HAP-1 (cell line): ENCODE results near the gene STK17B.

Experiments used
- DNase-seq, 2 experiments: peaks; one replicate each; pipeline ENCODE4 v3.0.0-alpha.2; 2016 to 2020; ENCODE audit warnings: low spot score in 2 of 2
- H3K27me3 ChIP-seq: fragments of 250-450 bp; sonication (Bioruptor Pico); 2 replicates; pipeline ENCODE4 v1.5.1; 2020; ENCODE audit warnings: low read depth, mild to moderate bottlenecking, moderate library complexity
- H3K36me3 ChIP-seq: fragments of 250-450 bp; sonication (Bioruptor Pico); replicated peaks from 2 replicates; pipeline ENCODE4 v1.5.1; 2020; ENCODE audit warnings: mild to moderate bottlenecking
- H3K4me1 ChIP-seq: fragments of 250-450 bp; sonication (Bioruptor Pico); 2 replicates; pipeline ENCODE4 v1.5.1; 2020; ENCODE audit warnings: mild to moderate bottlenecking
- H3K4me3 ChIP-seq: fragments of 250-450 bp; sonication (Bioruptor Pico); 2 replicates; pipeline ENCODE4 v1.5.1; 2020; ENCODE audit warnings: mild to moderate bottlenecking, moderate library complexity
- H3K9me3 ChIP-seq: fragments of 250-450 bp; sonication (Bioruptor Pico); 2 replicates; pipeline ENCODE4 v1.5.1; 2020; ENCODE audit warnings: mild to moderate bottlenecking, moderate library complexity
- in situ Hi-C: fragments of 300-500 bp; cut with MboI; formaldehyde crosslinking; loops from 3 replicates; pipeline ENCODE4 v1.14.3; 2020; ENCODE audit warnings: low sequenced_read_pairs, inconsistent platforms, mixed read lengths

STK17B gene

DNA sequence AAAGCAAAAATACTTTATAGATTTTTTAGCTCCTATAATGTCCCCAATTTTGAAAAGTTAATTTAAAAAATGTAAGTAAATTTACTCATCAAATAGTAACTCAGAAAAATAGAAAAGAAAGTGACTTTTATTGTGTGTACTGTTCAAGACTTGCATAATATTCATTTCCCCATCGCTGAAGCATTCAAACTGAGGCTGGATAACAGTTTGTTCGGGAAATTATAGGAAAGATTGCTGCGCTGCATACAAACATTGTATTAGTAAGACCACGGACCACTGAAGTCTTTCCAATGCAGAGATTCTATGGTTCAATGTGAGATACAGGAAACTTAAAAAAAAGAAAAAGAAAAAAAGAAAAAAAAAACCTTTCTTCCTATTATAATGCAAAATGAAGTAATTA, 10.4 kb downstream of the STK17B start:
- Histone ChIP-seq H3K4me1 (peaks cover 6% of the 10 kb centered on the region), H3K4me3 (no peak overlapping the region), H3K36me3 (no peaks in the 10 kb centered on the region), H3K27me3 (no peaks in the 10 kb centered on the region), H3K9me3 (no peaks in the 10 kb centered on the region)
- in situ Hi-C loops, result no loop called here
- no peak for DNase-seq

DNA sequence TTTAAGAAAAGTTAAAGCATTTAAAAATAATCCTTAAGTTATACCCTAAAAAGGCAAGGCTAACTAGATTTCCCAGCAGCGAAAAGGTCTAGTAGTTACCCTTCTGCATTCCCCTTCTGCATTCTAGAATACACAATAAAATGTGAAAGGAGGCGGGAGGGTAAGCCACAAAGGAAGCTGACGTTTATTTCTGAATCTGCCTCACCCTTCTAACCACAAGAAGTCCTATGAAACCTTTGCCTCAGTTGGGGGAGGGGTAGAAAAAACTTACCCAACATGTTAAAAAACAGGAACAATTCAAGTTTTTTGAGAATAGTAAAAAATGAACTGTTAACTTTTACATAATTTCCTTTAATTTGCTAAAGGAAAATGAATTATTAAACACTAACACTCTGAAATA, 11.3 kb downstream of the STK17B start:
- Histone ChIP-seq H3K36me3 (no peaks in the 10 kb centered on the region; the same call in 1 of the 2 replicates), H3K9me3 (no peaks in the 10 kb centered on the region), H3K4me1 (peaks cover 6% of the 10 kb centered on the region), H3K4me3 (no peak overlapping the region), H3K27me3 (no peaks in the 10 kb centered on the region)
- peak; percentile 33 to 72 for DNase-seq
- in situ Hi-C loops, result no loop called here

DNA sequence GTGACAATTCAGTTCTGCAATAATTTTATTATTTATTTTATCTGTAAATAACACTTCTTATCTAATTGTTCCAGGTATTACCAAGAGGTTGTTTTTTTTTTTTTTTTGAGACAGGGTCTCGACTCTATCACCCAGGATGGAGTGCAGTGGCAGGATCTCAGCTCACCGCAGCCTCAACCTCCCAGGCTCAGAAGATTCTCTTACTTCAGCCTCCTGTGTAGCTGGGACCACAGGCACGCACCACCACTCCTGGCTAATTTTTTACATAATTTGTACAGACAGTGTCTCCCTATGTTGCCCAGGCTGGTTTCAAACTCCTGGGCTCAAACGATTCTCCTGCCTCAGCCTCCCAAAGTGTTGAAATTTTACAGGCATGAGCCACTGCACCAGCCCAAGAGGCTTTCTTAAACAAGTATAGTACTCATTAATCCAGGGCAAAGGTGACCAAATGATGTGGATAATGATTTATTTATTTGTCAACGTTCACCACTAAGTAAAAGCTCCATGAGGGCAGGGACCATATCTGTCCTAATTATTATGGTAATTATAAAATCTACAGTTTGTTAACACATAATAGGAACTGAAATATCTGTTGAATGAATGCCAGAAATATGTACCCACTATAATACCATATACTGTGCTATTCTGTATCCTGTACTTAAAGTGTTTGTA, 12.0 kb downstream of the STK17B start:
- DNase-seq, result no peak
- no peak overlapping the region for H3K4me3 ChIP-seq
- no peaks in the 10 kb centered on the region for H3K9me3 ChIP-seq
- in situ Hi-C loops, result no loop called here
- peaks cover under 1% of the 10 kb centered on the region for H3K36me3 ChIP-seq
- H3K4me1 ChIP-seq, result peaks cover 6% of the 10 kb centered on the region
- no peaks in the 10 kb centered on the region for H3K27me3 ChIP-seq

DNA sequence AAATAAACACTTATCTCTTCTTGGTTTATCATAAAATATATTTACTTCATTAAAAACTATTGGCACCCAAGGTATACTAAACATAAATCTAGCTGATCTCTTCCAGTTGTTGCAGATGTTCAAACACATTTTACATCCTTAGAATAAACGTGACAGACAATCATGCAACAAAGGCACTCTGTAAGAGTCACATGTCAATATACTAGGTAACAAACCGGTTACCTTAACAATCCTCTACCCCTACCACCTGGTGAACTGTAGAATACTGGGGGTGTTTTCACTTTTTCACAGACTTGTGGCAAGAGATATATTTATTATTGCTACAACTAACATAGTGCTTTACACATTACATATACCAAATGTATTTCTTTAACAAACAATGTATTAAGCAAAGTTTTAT, 15.8 kb downstream of the STK17B start:
- Histone ChIP-seq H3K27me3 (no peaks in the 10 kb centered on the region), H3K36me3 (peaks cover 6% of the 10 kb centered on the region), H3K9me3 (no peaks in the 10 kb centered on the region), H3K4me3 (no peak overlapping the region), H3K4me1 (peaks cover 5% of the 10 kb centered on the region)
- in situ Hi-C loops, result no loop called here
- no peak for DNase-seq

DNA sequence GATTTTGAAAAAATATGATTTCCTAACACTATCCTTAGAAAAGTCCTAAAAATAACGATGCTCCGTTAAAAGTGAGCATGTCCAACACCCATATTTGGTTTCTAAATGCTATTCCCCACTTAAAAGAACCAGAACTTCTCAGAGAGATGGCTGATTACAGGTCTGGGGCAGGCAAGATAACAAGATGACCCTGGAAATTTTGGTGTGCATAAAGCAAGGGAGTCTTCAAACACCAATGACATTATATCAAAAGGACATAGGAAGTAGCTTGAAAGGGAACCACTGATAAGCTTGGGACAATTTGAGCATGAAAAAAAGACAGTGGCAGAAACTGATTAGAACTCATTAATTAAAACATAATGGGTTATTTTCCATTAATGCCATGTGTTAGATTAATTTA, 17.9 kb downstream of the STK17B start:
- H3K4me3 ChIP-seq, result no peak overlapping the region
- H3K27me3 ChIP-seq, result no peaks in the 10 kb centered on the region
- in situ Hi-C loops, result no loop called here
- H3K4me1 ChIP-seq, result no peaks in the 10 kb centered on the region
- H3K9me3 ChIP-seq, result no peaks in the 10 kb centered on the region
- DNase-seq, result no peak
- H3K36me3 ChIP-seq, result peaks cover 6% of the 10 kb centered on the region

DNA sequence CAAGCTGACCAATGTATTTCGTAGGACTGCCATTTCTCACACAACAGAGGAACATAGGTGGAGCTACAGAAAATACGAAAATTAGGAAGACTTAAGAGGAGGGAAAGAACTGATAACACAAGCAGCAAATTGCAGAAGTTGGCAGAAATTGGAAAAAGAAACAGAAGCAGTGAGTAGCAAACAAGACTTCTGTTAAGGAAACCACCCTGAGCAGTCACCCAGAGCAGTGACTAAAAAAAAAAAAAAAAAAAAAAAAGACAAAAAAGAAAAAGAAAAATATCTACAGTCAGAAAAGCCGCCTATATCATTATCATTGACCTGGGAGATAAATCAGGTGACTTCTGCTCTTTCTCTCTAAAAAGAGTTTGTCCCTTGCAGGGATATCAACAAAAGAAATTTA, 21.4 kb downstream of the STK17B start:
- H3K27me3 ChIP-seq, result no peaks in the 10 kb centered on the region
- no peak for DNase-seq
- peaks cover 6% of the 10 kb centered on the region for H3K36me3 ChIP-seq
- H3K4me3 ChIP-seq, result no peak overlapping the region
- no peaks in the 10 kb centered on the region for H3K4me1 ChIP-seq
- no peaks in the 10 kb centered on the region for H3K9me3 ChIP-seq
- in situ Hi-C loops, result no loop called here

DNA sequence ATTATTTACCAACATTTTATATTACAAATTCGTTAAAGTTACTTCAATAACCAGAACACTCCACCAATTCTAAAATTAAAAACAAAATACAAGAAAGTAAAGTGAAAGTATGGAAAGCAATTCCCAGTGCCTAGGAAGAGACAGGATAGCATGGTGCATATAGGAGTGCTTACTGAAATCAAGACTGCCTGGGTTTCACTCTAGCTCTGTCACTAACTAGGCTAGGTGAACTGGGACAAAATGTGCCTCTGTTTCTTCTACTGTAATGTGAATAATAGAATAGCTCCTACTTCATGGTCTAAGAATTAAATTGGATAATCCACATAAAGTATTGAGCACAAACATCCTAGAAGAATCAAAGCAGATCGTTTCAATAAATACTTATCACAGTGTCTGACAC, 22.6 kb downstream of the STK17B start:
- no peak for DNase-seq
- Histone ChIP-seq H3K4me1 (no peaks in the 10 kb centered on the region), H3K4me3 (no peak overlapping the region), H3K27me3 (no peaks in the 10 kb centered on the region), H3K36me3 (peaks cover 4% of the 10 kb centered on the region; the same call in 1 of the 2 replicates), H3K9me3 (no peaks in the 10 kb centered on the region)
- in situ Hi-C loops, result no loop called here

DNA sequence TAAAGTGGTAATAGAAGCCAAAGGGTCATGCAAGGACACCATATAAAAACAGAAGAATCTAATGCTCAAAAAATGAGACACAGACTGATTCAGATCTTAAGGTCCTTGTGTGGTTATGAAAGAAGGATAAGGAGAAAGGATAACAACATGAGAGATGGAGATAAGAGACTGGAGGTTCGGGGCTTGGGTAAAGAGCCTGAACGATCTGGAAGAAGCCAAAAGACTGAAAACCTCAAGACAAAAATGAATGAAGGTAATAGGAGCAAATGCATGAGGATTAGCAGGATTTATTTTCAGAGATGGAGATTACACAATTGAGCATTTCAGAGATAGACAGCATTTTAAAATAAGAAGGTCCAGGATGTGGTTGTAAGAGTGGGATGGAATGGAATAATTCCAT, 26.1 kb downstream of the STK17B start:
- H3K4me1 ChIP-seq, result no peaks in the 10 kb centered on the region
- in situ Hi-C loops, result no loop called here
- no peak overlapping the region for H3K4me3 ChIP-seq
- DNase-seq, result no peak
- H3K27me3 ChIP-seq, result no peaks in the 10 kb centered on the region
- H3K36me3 ChIP-seq, result no peaks in the 10 kb centered on the region; the same call in 1 of the 2 replicates
- no peaks in the 10 kb centered on the region for H3K9me3 ChIP-seq

DNA sequence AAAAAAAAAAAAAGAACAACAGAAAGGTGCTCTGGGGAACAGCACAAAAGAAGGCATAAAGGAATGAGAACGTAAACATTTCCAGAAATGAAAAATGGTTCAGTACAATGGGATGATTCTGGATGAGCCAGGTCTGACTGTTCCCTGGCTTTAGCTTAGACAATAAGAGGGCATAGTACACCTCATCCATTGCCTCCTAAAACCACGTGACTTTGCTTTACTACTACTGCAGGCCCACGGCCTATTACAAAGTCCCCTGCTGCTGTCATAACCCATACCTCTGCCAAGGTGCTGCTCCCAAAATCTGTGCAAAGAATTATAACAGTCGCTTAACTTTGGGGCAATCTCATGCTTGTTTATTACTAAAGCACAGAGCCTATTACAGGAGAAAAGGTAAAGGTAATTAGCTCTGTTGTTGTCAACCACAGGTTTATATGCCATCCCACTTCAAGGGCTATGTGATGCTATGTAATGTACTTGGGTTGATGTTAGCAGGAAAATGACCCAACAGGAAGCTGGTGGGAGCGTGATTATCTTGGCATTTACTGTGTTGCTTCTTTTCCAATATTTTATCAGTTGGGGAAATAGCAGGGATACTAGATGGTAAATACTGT, 26.8 kb downstream of the STK17B start:
- in situ Hi-C loops, result no loop called here
- Histone ChIP-seq H3K4me3 (no peak overlapping the region), H3K27me3 (no peaks in the 10 kb centered on the region), H3K4me1 (no peaks in the 10 kb centered on the region), H3K9me3 (no peaks in the 10 kb centered on the region), H3K36me3 (no peaks in the 10 kb centered on the region; the same call in 1 of the 2 replicates)
- DNase-seq, result no peak

DNA sequence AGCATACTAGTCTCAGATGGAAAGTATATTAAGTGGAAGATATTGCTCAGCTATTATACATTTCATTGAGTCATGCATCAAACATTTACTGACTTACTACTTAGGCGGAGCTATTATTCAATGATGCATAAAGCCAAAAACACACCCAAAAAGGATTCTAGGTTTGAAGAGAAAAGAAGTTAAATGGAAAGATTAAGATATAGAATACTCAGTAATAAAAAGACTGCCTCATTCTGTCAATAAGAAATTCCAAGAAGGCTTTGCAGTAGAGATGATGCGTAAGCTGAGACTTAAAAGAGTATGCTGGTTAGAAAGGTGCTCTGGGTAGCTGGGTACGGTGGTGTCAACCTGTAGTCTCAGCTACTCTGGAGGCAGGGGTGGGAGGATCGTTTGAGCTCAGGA, 27.6 kb downstream of the STK17B start:
- no peaks in the 10 kb centered on the region for H3K9me3 ChIP-seq
- in situ Hi-C loops, result no loop called here
- no peaks in the 10 kb centered on the region for H3K27me3 ChIP-seq
- H3K4me1 ChIP-seq, result no peaks in the 10 kb centered on the region
- H3K36me3 ChIP-seq, result no peaks in the 10 kb centered on the region; the same call in 1 of the 2 replicates
- no peak overlapping the region for H3K4me3 ChIP-seq
- DNase-seq, result no peak

DNA sequence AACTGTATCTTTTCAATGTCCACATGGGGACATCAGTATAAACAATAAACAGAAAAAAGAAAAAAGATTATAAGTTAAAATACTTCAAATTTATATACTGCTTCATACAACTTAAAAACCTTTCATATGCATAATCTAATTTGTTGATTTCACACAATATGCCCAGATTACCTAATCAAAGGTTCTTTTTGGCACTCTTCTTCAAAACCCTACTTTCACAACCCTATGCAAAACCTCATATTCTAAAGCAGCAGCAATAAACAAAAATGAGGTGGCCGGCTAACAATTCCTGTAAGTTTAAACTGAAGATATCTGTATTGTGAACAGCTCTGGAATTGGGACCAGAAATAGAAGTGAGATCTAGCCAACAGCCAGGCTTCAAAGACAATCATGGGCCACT, 28.6 kb downstream of the STK17B start:
- in situ Hi-C loops, result no loop called here
- Histone ChIP-seq H3K4me3 (no peak overlapping the region), H3K4me1 (no peaks in the 10 kb centered on the region), H3K9me3 (no peaks in the 10 kb centered on the region), H3K36me3 (no peaks in the 10 kb centered on the region; the same call in 1 of the 2 replicates), H3K27me3 (no peaks in the 10 kb centered on the region)
- DNase-seq, result no peak

DNA sequence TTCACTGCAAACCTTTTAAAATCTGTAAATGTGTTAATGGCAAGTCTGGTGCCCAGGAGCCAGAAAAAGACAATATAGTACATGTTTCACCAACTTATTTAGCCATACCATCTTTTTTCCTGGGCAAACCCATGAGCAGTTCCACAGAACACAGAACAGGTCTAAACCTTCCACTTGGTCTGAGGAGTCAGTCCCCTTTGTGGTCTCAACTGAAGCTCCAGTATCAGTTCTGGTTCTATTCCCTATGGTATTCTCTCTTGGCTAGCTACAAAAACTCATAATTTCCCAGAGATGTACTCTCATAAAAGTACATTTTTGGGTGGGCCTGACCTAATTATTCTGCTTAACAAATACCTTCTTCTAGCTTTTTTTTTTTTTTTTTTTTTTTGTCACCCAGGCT, 31.2 kb downstream of the STK17B start:
- no peak for DNase-seq
- Histone ChIP-seq H3K27me3 (no peaks in the 10 kb centered on the region), H3K9me3 (no peaks in the 10 kb centered on the region), H3K4me3 (no peak overlapping the region), H3K4me1 (no peaks in the 10 kb centered on the region; the same call in 1 of the 2 replicates), H3K36me3 (peaks cover 7% of the 10 kb centered on the region; the same call in 1 of the 2 replicates)
- in situ Hi-C loops, result no loop called here

DNA sequence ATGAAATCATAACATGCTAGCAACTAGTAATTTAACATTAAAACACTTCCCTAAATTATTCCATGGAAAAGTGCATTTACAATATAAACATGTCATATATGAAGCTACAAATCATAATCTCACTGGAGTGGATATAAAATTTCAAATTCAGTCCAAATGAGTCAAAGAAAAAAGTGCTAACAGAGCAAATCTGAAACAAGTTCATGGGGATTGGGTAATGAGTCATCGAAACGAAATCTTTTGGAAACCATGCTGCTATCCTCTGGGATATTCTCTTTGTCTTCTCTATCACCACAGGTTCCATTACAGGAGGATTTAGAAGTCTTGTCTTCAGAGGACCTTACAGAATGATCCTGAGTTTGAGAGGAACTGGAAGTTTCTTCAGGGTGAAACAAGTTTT, 34.1 kb downstream of the STK17B start:
- in situ Hi-C loops, result loop anchor here (10.0 kb wide), 2 partner anchors 138 to 618 kb away; no protein-coding TSS in a partner anchor
- Histone ChIP-seq H3K27me3 (no peaks in the 10 kb centered on the region), H3K4me3 (no peak overlapping the region), H3K36me3 (peaks cover 7% of the 10 kb centered on the region; the same call in 1 of the 2 replicates), H3K9me3 (no peaks in the 10 kb centered on the region), H3K4me1 (no peaks in the 10 kb centered on the region; the same call in 1 of the 2 replicates)
- no peak for DNase-seq

DNA sequence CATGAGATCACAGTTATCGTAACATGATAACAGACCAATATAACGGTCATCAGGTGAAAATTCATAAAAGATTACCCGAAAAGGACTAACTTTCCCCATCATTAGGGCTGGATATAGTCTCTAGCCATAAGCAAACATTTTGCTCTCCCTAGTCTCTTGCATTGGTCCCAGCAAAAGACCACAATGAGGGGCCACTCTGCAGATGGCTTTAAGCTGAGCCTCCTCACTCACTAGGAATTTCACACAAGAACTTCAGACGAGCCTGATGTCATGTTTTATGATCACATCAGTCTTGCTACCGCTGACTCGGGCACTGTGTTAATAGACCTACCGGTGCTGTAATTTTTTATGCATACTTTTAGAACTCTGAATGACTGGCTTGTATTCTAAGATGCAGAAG, 35.2 kb downstream of the STK17B start:
- Histone ChIP-seq H3K36me3 (peaks cover 7% of the 10 kb centered on the region; the same call in 1 of the 2 replicates), H3K4me3 (no peak overlapping the region), H3K27me3 (no peaks in the 10 kb centered on the region), H3K4me1 (no peaks in the 10 kb centered on the region; the same call in 1 of the 2 replicates), H3K9me3 (no peaks in the 10 kb centered on the region)
- DNase-seq, result no peak
- in situ Hi-C loops, result loop anchor here (10.0 kb wide), 2 partner anchors 139 to 619 kb away; no protein-coding TSS in a partner anchor
